ENCODE measurements around the gene GFM1. TPM values are rescaled to one million over a fixed set of nuclear protein-coding genes. Genes with fewer than 3 reads are reported as not detected.

The GFM1 gene
- total RNA-seq, 1 donor from 2014 or later = 20.8 TPM

GRCh38 chr3:158725348-158726011 lies 81.2 kb downstream of the GFM1 start:
- peak; percentile 67 for DNase-seq (ENCODE audit: low read depth)
- no peak for TF ChIP-seq CTCF (conservative IDR thresholded peaks at IDR 0.05; ENCODE audit: low read depth, low read length)
- no peak overlapping the region for H3K4me3 ChIP-seq (ENCODE audit: low read depth, low read length)

- DNase-seq (ENCODE audit: low read depth) = no peak
- peak; percentile 80 for TF ChIP-seq CTCF (conservative IDR thresholded peaks at IDR 0.05; ENCODE audit: low read depth, low read length)
- no peak overlapping the region for H3K4me3 ChIP-seq (ENCODE audit: low read depth, low read length)
These were observed 83.1 kb downstream of the GFM1 start for GRCh38 chr3:158727206-158728060.

- no peak for TF ChIP-seq CTCF (conservative IDR thresholded peaks at IDR 0.05; ENCODE audit: low read depth, low read length)
- DNase-seq (ENCODE audit: low read depth) = no peak
- no peak overlapping the region for H3K4me3 ChIP-seq (ENCODE audit: low read depth, low read length)
These were observed 83.7 kb downstream of the GFM1 start for GRCh38 chr3:158728061-158728377.

- DNase-seq (ENCODE audit: low read depth) = no peak
- no peak overlapping the region for H3K4me3 ChIP-seq (ENCODE audit: low read depth, low read length)
- TF ChIP-seq CTCF (conservative IDR thresholded peaks at IDR 0.05; ENCODE audit: low read depth, low read length) = no peak
These were observed 84.5 kb downstream of the GFM1 start for GRCh38 chr3:158728851-158729250.

- no peak for TF ChIP-seq CTCF (conservative IDR thresholded peaks at IDR 0.05; ENCODE audit: low read depth, low read length)
- DNase-seq (ENCODE audit: low read depth) = no peak
- peak overlapping the region; percentile 62 for H3K4me3 ChIP-seq (ENCODE audit: low read depth, low read length)
These were observed 87.2 kb downstream of the GFM1 start for GRCh38 chr3:158731486-158731885.

- peak within 1 kb of the TSS; percentile 62 for H3K4me3 ChIP-seq (ENCODE audit: low read depth, low read length)
- DNase-seq (ENCODE audit: low read depth) = no peak
- no peak for TF ChIP-seq CTCF (conservative IDR thresholded peaks at IDR 0.05; ENCODE audit: low read depth, low read length)
These were observed 87.9 kb downstream of the GFM1 start, which contains the start of gene RARRES1 for GRCh38 chr3:158731938-158732855. Gene RARRES1 (minus strand): TSS chr3:158732457. CDS start chr3:158732415, 42 bp downstream.
